Calu3 (cell line): ENCODE results near the gene PAQR4. TPM values are rescaled to one million over a fixed set of nuclear protein-coding genes. Genes with fewer than 3 reads are reported as not detected.

Experiments used
- BruUV-seq: library from RNA; stranded (reverse); fragments of 400-500 nt; replicated peaks from 2 replicates; lab custom pipeline; 2021; lab: Mats Ljungman, UMichigan
- CTCF ChIA-PET: fragments of 300-600 bp; sonication (Branson Sonifier 250); formaldehyde crosslinking; loops from one replicate; lab custom pipeline; 2022; ENCODE audit warnings: antibody characterized with exemption; lab: Charles Lee
- DNase-seq: peaks from one replicate; pipeline ENCODE4 v3.0.0; 2022
- H3K27ac Mint-ChIP-seq: one replicate; pipeline ENCODE4 v1.8.0; 2022; ENCODE audit warnings: mixed read lengths; ENCODE audit not compliant: unreplicated experiment
- H3K27me3 Mint-ChIP-seq: one replicate; pipeline ENCODE4 v1.8.0; 2022; ENCODE audit warnings: mixed read lengths; ENCODE audit not compliant: unreplicated experiment
- H3K36me3 Mint-ChIP-seq: one replicate; pipeline ENCODE4 v1.8.0; 2022; ENCODE audit warnings: mild to moderate bottlenecking, moderate library complexity, mixed read lengths; ENCODE audit not compliant: insufficient read depth, unreplicated experiment
- H3K4me1 Mint-ChIP-seq: one replicate; pipeline ENCODE4 v1.8.0; 2022; ENCODE audit warnings: mild to moderate bottlenecking, low read depth, mixed read lengths; ENCODE audit not compliant: unreplicated experiment
- H3K4me3 Mint-ChIP-seq: one replicate; pipeline ENCODE4 v1.8.0; 2022; ENCODE audit warnings: mild to moderate bottlenecking, low read depth, moderate library complexity, mixed read lengths; ENCODE audit not compliant: unreplicated experiment
- H3K9me3 Mint-ChIP-seq: one replicate; pipeline ENCODE4 v1.8.0; 2022; ENCODE audit warnings: low read depth, mixed read lengths; ENCODE audit not compliant: unreplicated experiment
- intact Hi-C: fragments of 100-400 bp; cut with micrococcal nuclease; formaldehyde crosslinking; loops from one replicate; pipeline ENCODE4 v1.10.0; 2022; ENCODE audit not compliant: unreplicated experiment
- total RNA-seq: library from RNA; stranded (reverse); gene quantifications from 2 replicates; pipeline ENCODE4 v1.2.3, GENCODE V29; 2022
- TF ChIP-seq, protein P1 (sequence below): fragments of 200-600 bp; IDR thresholded peaks from one replicate; pipeline ENCODE4 v1.8.0; 2022; ENCODE audit warnings: antibody characterized with exemption; ENCODE audit not compliant: unreplicated experiment

PAQR4 gene
- total RNA-seq, 1 experiment from 2014 or later, result 56.0 TPM

DNA sequence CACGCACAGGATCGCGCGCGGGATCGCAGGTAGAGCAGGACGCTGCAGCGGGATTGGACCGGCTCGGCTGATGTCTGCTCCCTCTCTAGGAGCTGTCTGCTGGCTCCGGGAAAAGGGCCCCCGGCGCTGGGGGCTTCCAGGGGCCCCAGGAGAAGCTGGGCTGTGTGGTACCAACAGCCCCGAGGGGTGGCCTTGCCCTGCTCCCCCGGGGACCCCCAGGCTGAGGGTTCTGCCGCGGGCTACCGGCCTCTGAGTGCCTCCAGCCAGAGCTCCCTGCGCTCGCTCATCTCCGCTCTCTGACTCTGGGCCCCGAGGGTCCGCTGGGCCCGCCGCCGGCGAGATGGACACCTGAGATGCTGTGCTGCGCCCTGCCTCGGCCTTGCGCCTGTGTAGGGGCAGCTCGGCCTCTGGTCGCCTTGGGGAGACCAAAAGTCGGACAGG lies 1.4 kb upstream of the PAQR4 start:
- Mint-ChIP-seq H3K27me3 (peaks cover 47% of the 10 kb centered on the region), H3K36me3 (peaks cover 68% of the 10 kb centered on the region), H3K4me3 (peak overlapping the region; percentile 83), H3K4me1 (peaks cover 32% of the 10 kb centered on the region), H3K9me3 (no peaks in the 10 kb centered on the region), H3K27ac (peak overlapping the region; percentile 21)
- TF ChIP-seq, protein P1, sequence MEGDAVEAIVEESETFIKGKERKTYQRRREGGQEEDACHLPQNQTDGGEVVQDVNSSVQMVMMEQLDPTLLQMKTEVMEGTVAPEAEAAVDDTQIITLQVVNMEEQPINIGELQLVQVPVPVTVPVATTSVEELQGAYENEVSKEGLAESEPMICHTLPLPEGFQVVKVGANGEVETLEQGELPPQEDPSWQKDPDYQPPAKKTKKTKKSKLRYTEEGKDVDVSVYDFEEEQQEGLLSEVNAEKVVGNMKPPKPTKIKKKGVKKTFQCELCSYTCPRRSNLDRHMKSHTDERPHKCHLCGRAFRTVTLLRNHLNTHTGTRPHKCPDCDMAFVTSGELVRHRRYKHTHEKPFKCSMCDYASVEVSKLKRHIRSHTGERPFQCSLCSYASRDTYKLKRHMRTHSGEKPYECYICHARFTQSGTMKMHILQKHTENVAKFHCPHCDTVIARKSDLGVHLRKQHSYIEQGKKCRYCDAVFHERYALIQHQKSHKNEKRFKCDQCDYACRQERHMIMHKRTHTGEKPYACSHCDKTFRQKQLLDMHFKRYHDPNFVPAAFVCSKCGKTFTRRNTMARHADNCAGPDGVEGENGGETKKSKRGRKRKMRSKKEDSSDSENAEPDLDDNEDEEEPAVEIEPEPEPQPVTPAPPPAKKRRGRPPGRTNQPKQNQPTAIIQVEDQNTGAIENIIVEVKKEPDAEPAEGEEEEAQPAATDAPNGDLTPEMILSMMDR, result no peak
- CTCF ChIA-PET, result interaction anchor here (0.8 kb wide), 1 partner anchor 8 kb away, joined by 4 read pairs; no protein-coding TSS in a partner anchor
- intact Hi-C loops, result no loop called here
- no peak for DNase-seq
- no TSS peak for BruUV-seq

GRCh38 chr16:2968368-2968737 lies 795 bp upstream of the PAQR4 start:
- H3K27ac Mint-ChIP-seq, result peak overlapping the region; percentile 21
- peaks cover 41% of the 10 kb centered on the region for H3K27me3 Mint-ChIP-seq
- intact Hi-C loops, result no loop called here
- no TSS peak for BruUV-seq
- CTCF ChIA-PET, result no interaction called here
- H3K4me3 Mint-ChIP-seq, result peak overlapping the region; percentile 83
- peaks cover 74% of the 10 kb centered on the region for H3K36me3 Mint-ChIP-seq
- TF ChIP-seq, protein P1, result no peak
- DNase-seq, result no peak
- H3K4me1 Mint-ChIP-seq, result peaks cover 34% of the 10 kb centered on the region
- no peaks in the 10 kb centered on the region for H3K9me3 Mint-ChIP-seq

- peak overlapping the region; percentile 72 for H3K27ac Mint-ChIP-seq
- no peaks in the 10 kb centered on the region for H3K9me3 Mint-ChIP-seq
- TF ChIP-seq, protein P1, result peak; percentile 89
- H3K4me3 Mint-ChIP-seq, result peak overlapping the region; percentile 83
- CTCF ChIA-PET, result interaction anchor here (0.6 to 1.3 kb wide), 12 partner anchors 8 to 287 kb away, joined by 3 to 10 read pairs (median 4); partner anchors contain the start of genes KCTD5, PKMYT1 and TNFRSF12A
- peaks cover 26% of the 10 kb centered on the region for H3K27me3 Mint-ChIP-seq
- DNase-seq, result peak; percentile 92
- no TSS peak for BruUV-seq
- peaks cover 67% of the 10 kb centered on the region for H3K36me3 Mint-ChIP-seq
- peaks cover 25% of the 10 kb centered on the region for H3K4me1 Mint-ChIP-seq
- intact Hi-C loops, result no loop called here
These were observed 685 bp downstream of the PAQR4 start for GRCh38 chr16:2969545-2970521.

- peak overlapping the region; percentile 72 for H3K27ac Mint-ChIP-seq
- TF ChIP-seq, protein P1, result no peak
- DNase-seq, result no peak
- CTCF ChIA-PET, result interaction anchor here (0.9 to 1.3 kb wide), 9 partner anchors 8 to 288 kb away, joined by 3 to 10 read pairs (median 4); partner anchors contain the start of genes KCTD5, PKMYT1 and TNFRSF12A
- peak overlapping the region; percentile 83 for H3K4me3 Mint-ChIP-seq
- H3K36me3 Mint-ChIP-seq, result peaks cover 60% of the 10 kb centered on the region
- peaks cover 25% of the 10 kb centered on the region for H3K4me1 Mint-ChIP-seq
- intact Hi-C loops, result no loop called here
- no TSS peak for BruUV-seq
- no peaks in the 10 kb centered on the region for H3K9me3 Mint-ChIP-seq
- peaks cover 19% of the 10 kb centered on the region for H3K27me3 Mint-ChIP-seq
These were observed 1.4 kb downstream of the PAQR4 start for GRCh38 chr16:2970563-2970962.
